Stimulated activated CD4-positive, alpha-beta T cell treated with anti-CD3 and anti-CD28 coated beads, Interleukin-12 subunit alpha, Interleukin-12 subunit beta, amount 100 ng/mL, for 4 hours (primary cell): Measurements from ENCODE around the gene SMAGP.
"Not testable (repeated sequence)": the region's sequence is repeated elsewhere in the genome, so short reads cannot be mapped to it uniquely, and the experiment has no call there.

ENCODE experiments used
- DNase-seq: peaks from one replicate; pipeline ENCODE4 v3.0.0-alpha.2; 2020

Gene SMAGP

GRCh38 chr12:51270067-51270950, at the start of gene SMAGP:
Gene SMAGP (minus strand): TSS chr12:51270415. CDS start chr12:51269278, 1,137 bp downstream.
- DNase-seq = peak; percentile 31

GRCh38 chr12:51318846-51319599, 48.8 kb upstream of the SMAGP start:
- no peak for DNase-seq

- DNase-seq = not testable (repeated sequence)
Measured at GRCh38 chr12:51318057-51318806, 48.0 kb upstream of the SMAGP start.

GRCh38 chr12:51311389-51311788, 41.2 kb upstream of the SMAGP start:
- DNase-seq = no peak

GRCh38 chr12:51307655-51308593, 37.7 kb upstream of the SMAGP start:
- no peak for DNase-seq

GRCh38 chr12:51306507-51306906, 36.3 kb upstream of the SMAGP start:
- DNase-seq = no peak

- not testable (repeated sequence) for DNase-seq
Measured at GRCh38 chr12:51300768-51301167, 30.6 kb upstream of the SMAGP start.

GRCh38 chr12:51295651-51296050, 25.4 kb upstream of the SMAGP start:
- DNase-seq = no peak

- not testable (repeated sequence) for DNase-seq
Measured at GRCh38 chr12:51294097-51294496, 23.9 kb upstream of the SMAGP start.

GRCh38 chr12:51293696-51294095, 23.5 kb upstream of the SMAGP start:
- no peak for DNase-seq

- not testable (repeated sequence) for DNase-seq
Measured at GRCh38 chr12:51291603-51292513, 21.6 kb upstream of the SMAGP start.

- DNase-seq = no peak
Measured at GRCh38 chr12:51285843-51286242, 15.6 kb upstream of the SMAGP start.

GRCh38 chr12:51281202-51281924, 11.1 kb upstream of the SMAGP start:
- DNase-seq = no peak

- DNase-seq = no peak
Measured at GRCh38 chr12:51275088-51275487, 4.9 kb upstream of the SMAGP start.

- DNase-seq = not testable (repeated sequence)
Measured at GRCh38 chr12:51272810-51273209, 2.6 kb upstream of the SMAGP start.

- no peak for DNase-seq
Measured at GRCh38 chr12:51270951-51271518, 820 bp upstream of the SMAGP start.

- peak; percentile 54 for DNase-seq
Measured at GRCh38 chr12:51269174-51270066, 795 bp downstream of the SMAGP start.

- DNase-seq = no peak
Measured at GRCh38 chr12:51265024-51265423, 5.2 kb downstream of the SMAGP start.

- no peak for DNase-seq
Measured at GRCh38 chr12:51264297-51264696, 5.9 kb downstream of the SMAGP start.
